GM06990 (cell line): ENCODE results near the gene NES.

Source experiments
- DNase-seq: peaks from one replicate; pipeline ENCODE4 v3.0.0-alpha.2; 2011; ENCODE audit not compliant: insufficient read length; ENCODE audit errors: extremely low read depth
- H3K27me3 ChIP-seq: replicated peaks from 2 replicates; pipeline ENCODE4 v1.6.0; 2011; ENCODE audit warnings: low read length; ENCODE audit not compliant: control insufficient read depth, insufficient read depth
- H3K36me3 ChIP-seq: 2 replicates; pipeline ENCODE4 v1.5.1; 2011; ENCODE audit warnings: low read length; ENCODE audit not compliant: control insufficient read depth, insufficient read depth
- H3K4me3 ChIP-seq: replicated peaks from 2 replicates; pipeline ENCODE4 v1.5.1; 2011; ENCODE audit warnings: low read depth, mild to moderate bottlenecking, control low read depth, low read length
- CTCF ChIP-seq: IDR thresholded peaks from 2 replicates; pipeline ENCODE4 v1.5.1; 2011; ENCODE audit warnings: low read length, control low read depth, mild to moderate bottlenecking, inconsistent platforms; ENCODE audit not compliant: insufficient read depth, poor library complexity, severe bottlenecking

Gene NES

GRCh38 chr1:156652992-156653355, 24.2 kb downstream of the NES start:
- no peak for DNase-seq
- no peak for TF ChIP-seq CTCF
- Histone ChIP-seq H3K36me3 (0 out of 2 replicates have a peak, but pooled peaks cover 1% of the 10 kb centered on the region), H3K4me3 (no peak overlapping the region), H3K27me3 (no peaks in the 10 kb centered on the region)

GRCh38 chr1:156652131-156652991, 24.8 kb downstream of the NES start:
- TF ChIP-seq CTCF, result no peak
- no peak for DNase-seq
- H3K27me3 ChIP-seq, result no peaks in the 10 kb centered on the region

GRCh38 chr1:156648951-156649350, 28.3 kb downstream of the NES start:
- no peak for TF ChIP-seq CTCF
- H3K27me3 ChIP-seq, result no peaks in the 10 kb centered on the region

More at GRCh38 chr1:156652131-156652991, 24.8 kb downstream of the NES start:
- Histone ChIP-seq H3K36me3 (peaks cover 1% of the 10 kb centered on the region; the same call in 1 of the 2 replicates), H3K4me3 (no peak overlapping the region)

GRCh38 chr1:156648496-156648895, 28.7 kb downstream of the NES start:
- Histone ChIP-seq H3K36me3 (no peaks in the 10 kb centered on the region; the same call in none of the 2 replicates), H3K27me3 (no peaks in the 10 kb centered on the region), H3K4me3 (no peak overlapping the region)
- DNase-seq, result no peak
- no peak for TF ChIP-seq CTCF

More at GRCh38 chr1:156648951-156649350, 28.3 kb downstream of the NES start:
- Histone ChIP-seq H3K36me3 (no peaks in the 10 kb centered on the region; the same call in none of the 2 replicates), H3K4me3 (no peak overlapping the region)
- DNase-seq, result no peak

GRCh38 chr1:156647351-156647750, 29.9 kb downstream of the NES start:
- Histone ChIP-seq H3K36me3 (no peaks in the 10 kb centered on the region; the same call in none of the 2 replicates), H3K27me3 (no peaks in the 10 kb centered on the region; the same call in 1 of the 2 replicates), H3K4me3 (no peak overlapping the region)
- DNase-seq, result no peak
- no peak for TF ChIP-seq CTCF
